Activated naive CD4-positive, alpha-beta T cell treated with anti-CD3 and anti-CD28 coated beads, Interleukin-2, amount 10 ng/mL, durations not matched to agents 7 days and 5 days (primary cell): ENCODE results near the gene CCDC71L.

Source experiments
- CTCF ChIA-PET: fragments of 350-600 bp; sonication (Branson Sonifier 250); formaldehyde crosslinking; loops from one replicate; lab custom pipeline; 2021; ENCODE audit warnings: antibody characterized with exemption; lab: Charles Lee
- DNase-seq: peaks from one replicate; pipeline ENCODE4 v3.0.0-alpha.2; 2020
- H3K27ac Mint-ChIP-seq: one replicate; pipeline ENCODE4 v1.8.0; 2021; ENCODE audit warnings: mild to moderate bottlenecking, moderate library complexity, mixed read lengths
- H3K27me3 Mint-ChIP-seq: one replicate; pipeline ENCODE4 v1.8.0; 2021; ENCODE audit warnings: mild to moderate bottlenecking, mixed read lengths
- H3K36me3 Mint-ChIP-seq: one replicate; pipeline ENCODE4 v1.8.0; 2021; ENCODE audit warnings: mixed read lengths
- H3K4me1 Mint-ChIP-seq: one replicate; pipeline ENCODE4 v1.8.0; 2021; ENCODE audit warnings: mixed read lengths
- H3K4me3 Mint-ChIP-seq: one replicate; pipeline ENCODE4 v1.8.0; 2021; ENCODE audit warnings: mild to moderate bottlenecking, moderate library complexity, mixed read lengths
- H3K9me3 Mint-ChIP-seq: one replicate; pipeline ENCODE4 v1.8.0; 2021; ENCODE audit warnings: mixed read lengths

Gene CCDC71L

DNA sequence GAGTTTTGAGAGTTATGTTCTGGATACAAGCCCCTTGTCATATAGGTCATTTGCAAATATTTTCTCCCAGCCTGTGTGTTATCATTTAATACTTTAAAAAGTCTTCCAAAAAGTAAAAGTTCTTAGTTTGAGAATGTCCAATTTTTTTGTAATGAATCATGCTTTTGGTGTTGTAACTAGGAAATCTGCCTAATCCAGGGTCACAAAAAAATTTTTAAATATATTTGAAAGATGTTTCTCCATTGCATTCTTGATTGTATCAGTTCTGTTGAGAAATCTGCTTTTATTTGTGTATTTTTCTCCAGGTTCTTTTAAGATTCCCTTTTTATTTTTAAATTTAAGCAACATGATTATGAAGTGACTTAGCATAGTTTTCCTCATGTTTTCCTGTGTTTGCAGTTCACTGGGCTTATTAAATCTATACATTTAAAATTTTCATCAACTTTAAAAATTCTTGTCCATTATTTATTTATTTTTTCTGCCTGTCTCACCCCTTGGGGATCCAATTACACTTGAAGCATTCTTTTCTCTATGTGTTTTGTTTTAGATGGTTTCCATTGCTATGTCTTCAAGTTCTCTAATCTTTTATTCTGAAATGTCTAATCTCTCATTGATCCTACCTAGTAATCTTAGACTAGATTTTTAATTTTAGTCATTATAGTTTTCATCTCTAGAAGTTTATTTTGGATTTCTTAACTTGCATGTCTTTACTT lies 47.0 kb downstream of the CCDC71L start:
- Mint-ChIP-seq H3K27ac (no peak overlapping the region), H3K4me3 (no peak overlapping the region), H3K27me3 (peaks cover 5% of the 10 kb centered on the region), H3K36me3 (no peaks in the 10 kb centered on the region), H3K4me1 (no peaks in the 10 kb centered on the region), H3K9me3 (no peaks in the 10 kb centered on the region)
- CTCF ChIA-PET: no interaction called here
- no peak for DNase-seq

DNA sequence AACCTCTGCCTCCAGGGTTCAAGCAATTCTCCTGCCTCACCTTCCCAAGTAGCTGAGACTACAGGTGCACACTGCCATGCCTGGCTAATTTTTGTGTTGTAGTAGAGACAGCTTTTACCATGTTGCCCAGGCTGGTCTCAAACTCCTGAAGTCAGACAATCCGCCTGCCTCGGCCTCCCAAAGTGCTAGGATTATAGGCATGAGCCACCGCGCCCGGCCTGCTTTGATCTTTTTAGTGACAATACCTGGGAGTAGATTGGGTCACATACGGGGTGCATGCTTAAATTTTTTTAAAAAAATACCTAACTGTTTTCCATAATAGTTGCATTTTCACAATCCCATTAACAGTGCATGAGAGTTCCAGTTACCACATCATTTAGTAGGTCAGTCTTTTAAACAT lies 47.7 kb downstream of the CCDC71L start:
- Mint-ChIP-seq H3K9me3 (no peaks in the 10 kb centered on the region), H3K36me3 (no peaks in the 10 kb centered on the region), H3K27ac (no peak overlapping the region), H3K4me3 (no peak overlapping the region), H3K4me1 (no peaks in the 10 kb centered on the region), H3K27me3 (peaks cover 5% of the 10 kb centered on the region)
- no peak for DNase-seq
- CTCF ChIA-PET: no interaction called here

GRCh38 chr7:106612432-106612831 lies 48.5 kb downstream of the CCDC71L start:
- no peaks in the 10 kb centered on the region for H3K4me1 Mint-ChIP-seq
- CTCF ChIA-PET: no interaction called here
- H3K27ac Mint-ChIP-seq: no peak overlapping the region

GRCh38 chr7:106611911-106612310 lies 49.0 kb downstream of the CCDC71L start:
- H3K36me3 Mint-ChIP-seq: no peaks in the 10 kb centered on the region
- H3K4me1 Mint-ChIP-seq: no peaks in the 10 kb centered on the region
- CTCF ChIA-PET: no interaction called here
- no peak overlapping the region for H3K27ac Mint-ChIP-seq
- no peak for DNase-seq
- H3K27me3 Mint-ChIP-seq: peaks cover 5% of the 10 kb centered on the region
- no peaks in the 10 kb centered on the region for H3K9me3 Mint-ChIP-seq
- H3K4me3 Mint-ChIP-seq: no peak overlapping the region

More at GRCh38 chr7:106612432-106612831, 48.5 kb downstream of the CCDC71L start:
- Mint-ChIP-seq H3K4me3 (no peak overlapping the region), H3K36me3 (no peaks in the 10 kb centered on the region), H3K9me3 (no peaks in the 10 kb centered on the region), H3K27me3 (peaks cover 5% of the 10 kb centered on the region)
- DNase-seq: no peak

- Mint-ChIP-seq H3K9me3 (no peaks in the 10 kb centered on the region), H3K27ac (no peak overlapping the region), H3K4me3 (no peak overlapping the region), H3K27me3 (peaks cover 1% of the 10 kb centered on the region), H3K4me1 (no peaks in the 10 kb centered on the region), H3K36me3 (no peaks in the 10 kb centered on the region)
- no peak for DNase-seq
- CTCF ChIA-PET: no interaction called here
Measured at GRCh38 chr7:106610996-106611886, 49.7 kb downstream of the CCDC71L start.

- CTCF ChIA-PET: no interaction called here
- Mint-ChIP-seq H3K9me3 (no peaks in the 10 kb centered on the region), H3K27me3 (no peaks in the 10 kb centered on the region), H3K36me3 (no peaks in the 10 kb centered on the region), H3K4me1 (no peaks in the 10 kb centered on the region), H3K27ac (no peak overlapping the region), H3K4me3 (no peak overlapping the region)
- no peak for DNase-seq
Measured at GRCh38 chr7:106609416-106609815, 51.5 kb downstream of the CCDC71L start.

DNA sequence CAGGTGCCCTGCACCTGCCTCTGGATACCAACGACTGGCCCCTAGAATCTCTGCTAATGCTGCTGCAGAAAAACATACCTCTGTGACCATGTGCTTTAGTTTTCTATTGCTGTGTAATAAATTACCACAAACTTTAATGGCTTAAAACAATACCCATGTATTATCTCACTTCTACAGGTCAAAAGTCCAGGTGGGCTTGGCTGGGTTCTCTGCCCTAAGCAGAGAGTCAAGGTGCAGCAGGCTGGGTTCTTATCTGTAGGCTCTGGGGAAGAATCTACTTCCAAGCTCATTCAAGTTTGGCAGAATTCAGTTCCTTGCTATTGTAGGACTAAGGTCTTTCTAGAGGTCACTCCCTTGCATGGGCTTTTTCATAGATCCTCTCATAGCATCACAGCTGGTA lies 52.3 kb downstream of the CCDC71L start:
- DNase-seq: no peak
- Mint-ChIP-seq H3K36me3 (no peaks in the 10 kb centered on the region), H3K9me3 (no peaks in the 10 kb centered on the region), H3K4me3 (no peak overlapping the region), H3K4me1 (no peaks in the 10 kb centered on the region), H3K27me3 (no peaks in the 10 kb centered on the region), H3K27ac (no peak overlapping the region)
- CTCF ChIA-PET: no interaction called here
